ENCODE data around the gene SCRN2. TPM values are rescaled to one million over a fixed set of nuclear protein-coding genes. Genes with fewer than 3 reads are reported as not detected.

The SCRN2 gene
- total and polyA plus RNA-seq, 4 experiments from 2014 or later: 15.7 to 30.5 (median 23.0) TPM

DNA sequence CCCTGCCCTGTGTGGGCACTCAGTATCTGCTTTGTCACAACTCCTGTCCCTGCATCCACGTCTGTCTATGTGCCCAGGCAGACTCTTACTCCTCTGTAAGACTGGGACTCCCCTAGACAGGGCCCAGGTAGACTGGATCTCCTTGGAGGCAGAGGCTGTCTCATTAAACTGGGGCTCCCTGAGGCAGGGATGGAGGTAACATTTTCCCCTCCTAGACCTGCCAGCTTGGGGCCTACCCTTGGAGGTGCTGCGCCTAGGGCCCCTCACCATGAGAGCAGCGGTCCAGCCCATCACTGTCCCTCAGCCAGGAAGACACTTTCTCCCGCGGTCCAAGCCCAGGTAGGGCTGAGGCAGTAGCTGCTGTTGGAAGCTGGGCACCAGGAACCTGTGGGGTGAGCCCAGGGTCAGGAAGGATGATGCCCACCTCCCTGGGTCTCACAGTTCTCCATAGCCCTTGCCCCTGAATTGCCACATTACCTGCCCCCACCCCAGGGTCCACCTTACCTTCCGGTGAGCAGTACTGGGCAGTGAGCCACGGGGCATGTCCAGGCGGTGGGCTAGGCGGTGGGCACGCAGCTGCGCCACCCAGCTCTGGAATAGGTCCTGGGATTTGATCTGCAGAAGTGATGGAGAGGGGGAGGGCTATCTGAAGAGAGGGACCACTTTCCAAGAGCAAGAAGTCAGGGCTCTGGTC, 22.9 kb downstream of the SCRN2 start:
- ChIA-PET CTCF (ENCODE audit: partially characterized antibody) (no interaction called here), POLR2A (ENCODE audit: partially characterized antibody) (no interaction called here)
- peaks cover 12 to 26% (median 20%) of the 10 kb centered on the region in 4 donors for H3K4me1 Mint-ChIP-seq
- Histone ChIP-seq H3K36me3 (ENCODE audit: insufficient read depth, low read length) (peaks cover 57% of the 10 kb centered on the region), H3K4me3 (ENCODE audit: low read length in 2 of 2) (no peak overlapping the region), H3K9me3 (ENCODE audit: control insufficient read depth in 1 of 2, low read length in 2 of 2) (no peaks in the 10 kb centered on the region), H3K27ac (ENCODE audit: low read depth, low read length) (no peak overlapping the region), H3K27me3 (ENCODE audit: insufficient read depth, low read length) (no peaks in the 10 kb centered on the region), H3K4me1 (ENCODE audit: insufficient read depth, low read length) (peaks cover 25% of the 10 kb centered on the region)
- DNase-seq: no peak
- H3K4me3 Mint-ChIP-seq: peak overlapping the region in 1 of 8 donors; percentile 21
- intact Hi-C loops (cut with micrococcal nuclease): no loop called here
- H3K27ac Mint-ChIP-seq: peak overlapping the region in 2 of 7 donors; percentile 4 to 29
- no peaks in the 10 kb centered on the region for H3K27me3 Mint-ChIP-seq
- peaks cover 16 to 62% of the 10 kb centered on the region in 2 donors for H3K36me3 Mint-ChIP-seq
- no peaks in the 10 kb centered on the region for H3K9me3 Mint-ChIP-seq

DNA sequence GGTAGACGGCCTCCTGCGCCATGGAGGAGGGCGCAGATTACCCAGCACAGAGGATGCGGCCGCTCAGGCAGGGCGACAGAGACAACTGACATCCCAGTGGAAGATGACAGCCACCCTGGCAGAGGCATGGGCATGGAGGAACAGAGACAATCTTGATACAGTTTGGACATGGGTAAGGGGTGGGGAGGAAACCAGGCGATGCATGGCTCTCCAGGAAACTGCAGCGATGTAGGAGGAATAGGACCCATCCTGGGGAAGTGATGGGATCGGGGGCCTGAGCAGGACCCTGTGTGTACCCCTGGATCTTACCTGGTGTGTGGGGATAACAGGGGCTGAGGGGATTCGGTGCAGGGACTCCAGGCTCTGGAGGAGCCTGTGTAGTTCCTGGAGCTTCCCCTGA, 24.1 kb downstream of the SCRN2 start:
- Mint-ChIP-seq H3K9me3 (no peaks in the 10 kb centered on the region), H3K4me1 (peaks cover 11 to 18% (median 15%) of the 10 kb centered on the region in 4 donors), H3K36me3 (peaks cover 26 to 69% of the 10 kb centered on the region in 2 donors), H3K27ac (no peak overlapping the region), H3K4me3 (peak overlapping the region in 1 of 8 donors; percentile 26), H3K27me3 (no peaks in the 10 kb centered on the region)
- ChIA-PET CTCF (ENCODE audit: partially characterized antibody) (no interaction called here), POLR2A (ENCODE audit: partially characterized antibody) (interaction anchor here (1.0 kb wide), 1 partner anchor 13 kb away, joined by 3 read pairs; no protein-coding TSS in a partner anchor)
- intact Hi-C loops (cut with micrococcal nuclease): no loop called here
- no peak overlapping the region for H3K27ac ChIP-seq (ENCODE audit: low read depth, low read length)
- H3K27me3 ChIP-seq (ENCODE audit: insufficient read depth, low read length): no peaks in the 10 kb centered on the region
- DNase-seq: no peak
- no peak overlapping the region for H3K4me3 ChIP-seq (ENCODE audit: low read length in 2 of 2)
- peaks cover 16% of the 10 kb centered on the region for H3K4me1 ChIP-seq (ENCODE audit: insufficient read depth, low read length)
- H3K36me3 ChIP-seq (ENCODE audit: insufficient read depth, low read length): peaks cover 69% of the 10 kb centered on the region
- H3K9me3 ChIP-seq (ENCODE audit: control insufficient read depth in 1 of 2, low read length in 2 of 2): no peaks in the 10 kb centered on the region

DNA sequence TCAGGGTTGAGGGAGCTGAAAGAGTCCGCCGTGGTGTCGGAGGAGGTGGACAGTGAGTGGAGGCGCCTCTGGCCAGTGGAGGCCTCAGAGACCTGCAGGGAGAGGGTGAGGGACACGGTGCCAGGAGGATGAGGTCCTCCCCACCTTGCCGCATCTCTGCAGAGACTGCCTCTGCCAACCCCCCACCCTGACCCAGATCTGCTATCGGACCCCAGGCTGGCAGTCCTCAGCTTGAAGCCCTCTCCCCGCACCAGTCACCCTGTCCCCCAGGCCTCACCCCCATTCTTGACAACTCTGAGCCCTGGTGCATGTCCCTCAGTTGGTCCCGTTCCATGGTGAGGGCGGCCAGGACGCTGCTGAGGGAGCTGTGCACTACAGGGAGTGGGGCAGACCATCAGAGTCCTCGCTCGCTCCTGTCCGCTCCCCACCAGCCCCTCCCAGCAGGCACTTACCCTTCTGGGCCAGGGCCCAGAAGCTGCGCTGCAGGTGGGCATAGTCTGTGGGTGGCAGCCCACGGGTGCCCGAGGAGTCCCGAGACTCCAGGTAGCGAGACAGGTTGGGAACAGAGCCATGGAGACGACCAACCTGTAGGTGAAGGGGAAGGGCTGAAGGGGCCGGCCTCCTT, 24.9 kb downstream of the SCRN2 start:
- POLR2A ChIA-PET (ENCODE audit: partially characterized antibody): interaction anchor here (1.0 kb wide), 1 partner anchor 14 kb away, joined by 3 read pairs; no protein-coding TSS in a partner anchor

DNA sequence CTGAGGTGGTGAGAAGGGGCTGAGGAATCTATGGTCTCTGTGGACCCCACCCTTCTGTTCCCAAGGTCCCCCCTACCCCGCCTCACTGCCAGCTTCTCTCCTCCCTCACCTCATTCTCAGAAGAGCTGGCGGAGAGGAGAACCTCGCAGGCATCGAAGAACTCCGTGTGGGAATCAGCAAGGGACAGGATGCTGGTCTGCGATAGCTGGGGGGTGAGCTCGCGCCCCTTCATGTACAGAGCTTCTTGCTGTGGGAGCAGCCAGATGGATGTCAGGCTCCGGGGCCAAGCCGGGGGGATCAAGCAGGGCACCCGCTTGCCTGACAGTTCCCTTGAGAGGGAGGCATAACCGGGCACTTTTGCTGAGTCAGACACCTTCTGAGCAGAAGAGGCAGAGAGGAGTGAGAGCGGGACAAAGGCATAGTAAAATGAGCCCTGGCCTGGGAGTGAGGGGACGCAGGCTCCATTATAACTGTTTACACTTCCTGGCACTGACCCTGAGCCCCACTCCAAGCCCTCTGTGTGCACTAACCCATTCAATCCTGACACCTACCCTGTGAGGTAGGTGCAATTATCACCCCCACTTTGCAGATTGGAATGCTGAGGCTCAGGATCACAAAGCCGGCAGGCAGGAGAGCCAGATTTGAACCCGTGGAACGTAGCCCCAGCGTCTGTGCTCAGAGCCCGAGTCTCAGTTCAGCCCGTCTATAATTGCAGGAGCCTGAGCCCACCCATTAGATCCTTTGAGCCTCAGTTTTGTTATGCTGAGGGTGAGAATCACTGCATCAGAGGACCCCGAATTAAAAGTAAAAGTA, 25.8 kb downstream of the SCRN2 start:
- Histone ChIP-seq H3K9me3 (ENCODE audit: control insufficient read depth in 1 of 2, low read length in 2 of 2) (no peaks in the 10 kb centered on the region), H3K4me3 (ENCODE audit: low read length in 2 of 2) (no peak overlapping the region), H3K27me3 (ENCODE audit: insufficient read depth, low read length) (no peaks in the 10 kb centered on the region), H3K4me1 (ENCODE audit: insufficient read depth, low read length) (peaks cover 2% of the 10 kb centered on the region), H3K36me3 (ENCODE audit: insufficient read depth, low read length) (peaks cover 85% of the 10 kb centered on the region), H3K27ac (ENCODE audit: low read depth, low read length) (no peak overlapping the region)
- intact Hi-C loops (cut with micrococcal nuclease): no loop called here
- ChIA-PET CTCF (ENCODE audit: partially characterized antibody) (no interaction called here), POLR2A (ENCODE audit: partially characterized antibody) (interaction anchor here (1.0 kb wide), 1 partner anchor 16 kb away, joined by 4 read pairs; the partner anchor contains the start of genes LRRC46 and MRPL10)
- Mint-ChIP-seq H3K4me1 (peaks cover under 1 to 7% (median 3%) of the 10 kb centered on the region in 4 donors), H3K36me3 (peaks cover 38 to 78% of the 10 kb centered on the region in 2 donors), H3K27me3 (no peaks in the 10 kb centered on the region), H3K4me3 (no peak overlapping the region), H3K9me3 (no peaks in the 10 kb centered on the region), H3K27ac (peak overlapping the region in 3 of 7 donors; percentile 29 to 68 (median 67))
- DNase-seq: no peak

More for the DNA sequence above, 24.9 kb downstream of the SCRN2 start:
- H3K9me3 ChIP-seq (ENCODE audit: control insufficient read depth in 1 of 2, low read length in 2 of 2): no peaks in the 10 kb centered on the region
- H3K27ac ChIP-seq (ENCODE audit: low read depth, low read length): no peak overlapping the region
- Mint-ChIP-seq H3K4me3 (no peak overlapping the region), H3K36me3 (peaks cover 31 to 70% of the 10 kb centered on the region in 2 donors), H3K27ac (no peak overlapping the region), H3K4me1 (peaks cover 10 to 11% (median 11%) of the 10 kb centered on the region in 4 donors), H3K9me3 (no peaks in the 10 kb centered on the region), H3K27me3 (no peaks in the 10 kb centered on the region)
- H3K4me1 ChIP-seq (ENCODE audit: insufficient read depth, low read length): peaks cover 11% of the 10 kb centered on the region
- intact Hi-C loops (cut with micrococcal nuclease): no loop called here
- H3K4me3 ChIP-seq (ENCODE audit: low read length in 2 of 2): no peak overlapping the region
- peaks cover 76% of the 10 kb centered on the region for H3K36me3 ChIP-seq (ENCODE audit: insufficient read depth, low read length)
- CTCF ChIA-PET (ENCODE audit: partially characterized antibody): no interaction called here
- no peak for DNase-seq
- no peaks in the 10 kb centered on the region for H3K27me3 ChIP-seq (ENCODE audit: insufficient read depth, low read length)

GRCh38 chr17:47813512-47814031, 27.5 kb downstream of the SCRN2 start:
- H3K4me3 ChIP-seq (ENCODE audit: low read length in 2 of 2): no peak overlapping the region
- Mint-ChIP-seq H3K9me3 (no peaks in the 10 kb centered on the region), H3K36me3 (peaks cover 47 to 91% of the 10 kb centered on the region in 2 donors), H3K4me3 (no peak overlapping the region), H3K27me3 (no peaks in the 10 kb centered on the region), H3K27ac (no peak overlapping the region), H3K4me1 (peaks cover 0 to 8% (median 2%) of the 10 kb centered on the region in 4 donors)
- intact Hi-C loops (cut with micrococcal nuclease): no loop called here
- H3K27me3 ChIP-seq (ENCODE audit: insufficient read depth, low read length): no peaks in the 10 kb centered on the region
- DNase-seq: no peak
- ChIA-PET CTCF (ENCODE audit: partially characterized antibody) (no interaction called here), POLR2A (ENCODE audit: partially characterized antibody) (no interaction called here)
- no peaks in the 10 kb centered on the region for H3K4me1 ChIP-seq (ENCODE audit: insufficient read depth, low read length)
- no peaks in the 10 kb centered on the region for H3K9me3 ChIP-seq (ENCODE audit: control insufficient read depth in 1 of 2, low read length in 2 of 2)
- H3K36me3 ChIP-seq (ENCODE audit: insufficient read depth, low read length): peaks cover 91% of the 10 kb centered on the region
- H3K27ac ChIP-seq (ENCODE audit: low read depth, low read length): no peak overlapping the region

DNA sequence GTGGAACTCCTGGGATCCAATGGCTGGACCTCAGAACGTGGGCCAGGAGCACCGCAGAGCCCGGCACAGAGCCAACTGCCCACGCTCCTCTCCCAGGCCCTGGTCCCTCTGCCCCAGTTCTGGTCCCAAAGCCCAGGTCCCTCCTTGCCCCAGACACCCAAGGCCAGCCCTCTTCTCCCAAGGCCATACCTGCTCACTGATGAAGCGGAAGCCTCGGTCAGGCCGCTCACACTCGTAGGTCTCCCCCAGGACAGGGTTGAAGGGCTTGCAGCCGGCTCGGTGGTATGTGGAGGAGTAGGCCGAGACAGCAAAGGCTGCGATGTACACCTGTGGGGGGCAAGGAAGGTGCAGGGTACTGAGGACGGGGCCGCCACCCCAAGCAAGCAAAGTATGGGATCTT, 28.0 kb downstream of the SCRN2 start:
- ChIA-PET POLR2A (ENCODE audit: partially characterized antibody) (no interaction called here), CTCF (ENCODE audit: partially characterized antibody) (no interaction called here)
- no peak overlapping the region for H3K4me3 ChIP-seq (ENCODE audit: low read length in 2 of 2)
- peak overlapping the region in 1 of 7 donors; percentile 49 for H3K27ac Mint-ChIP-seq
- H3K9me3 ChIP-seq (ENCODE audit: control insufficient read depth in 1 of 2, low read length in 2 of 2): no peaks in the 10 kb centered on the region
- H3K36me3 ChIP-seq (ENCODE audit: insufficient read depth, low read length): peaks cover 90% of the 10 kb centered on the region
- no peak overlapping the region for H3K27ac ChIP-seq (ENCODE audit: low read depth, low read length)
- H3K36me3 Mint-ChIP-seq: peaks cover 50 to 90% of the 10 kb centered on the region in 2 donors
- H3K9me3 Mint-ChIP-seq: no peaks in the 10 kb centered on the region
- H3K4me1 ChIP-seq (ENCODE audit: insufficient read depth, low read length): no peaks in the 10 kb centered on the region
- DNase-seq: no peak
- H3K27me3 ChIP-seq (ENCODE audit: insufficient read depth, low read length): no peaks in the 10 kb centered on the region
- no peak overlapping the region for H3K4me3 Mint-ChIP-seq
- intact Hi-C loops (cut with micrococcal nuclease): no loop called here
- H3K4me1 Mint-ChIP-seq: peaks cover 0 to 8% (median 2%) of the 10 kb centered on the region in 4 donors
- no peaks in the 10 kb centered on the region for H3K27me3 Mint-ChIP-seq

Measured in CD4-positive, alpha-beta memory T cell (primary cell).